ENCODE results near the gene BTBD17. TPM values are rescaled to one million over a fixed set of nuclear protein-coding genes. Genes with fewer than 3 reads are reported as not detected.

BTBD17 gene
- total RNA-seq, 2 donors from 2014 or later, result 0.22 TPM; not detected in 1

- no peaks in the 10 kb centered on the region for H3K36me3 ChIP-seq
- no peak for TF ChIP-seq CTCF (IDR thresholded peaks at IDR 0.05)
- intact Hi-C loops (cut with DNase I), result no loop called here
- no peaks in the 10 kb centered on the region for H3K9me3 ChIP-seq
- no peak overlapping the region for H3K9ac ChIP-seq (ENCODE audit: low read depth in 2 of 2, low read length in 2 of 2)
- no peaks in the 10 kb centered on the region for H3K4me1 ChIP-seq
- no peak overlapping the region for H3K27ac ChIP-seq
- no peak overlapping the region for H3K4me3 ChIP-seq
- peaks cover 21% of the 10 kb centered on the region for H3K27me3 ChIP-seq
- no peak for DNase-seq
These were observed 33.2 kb downstream of the BTBD17 start for GRCh38 chr17:74328487-74328886.

- no peaks in the 10 kb centered on the region for H3K9me3 ChIP-seq
- H3K4me3 ChIP-seq, result peak overlapping the region; percentile 27
- intact Hi-C loops (cut with DNase I), result no loop called here
- H3K27me3 ChIP-seq, result peaks cover 21% of the 10 kb centered on the region
- H3K4me1 ChIP-seq, result no peaks in the 10 kb centered on the region
- no peak for TF ChIP-seq CTCF (IDR thresholded peaks at IDR 0.05)
- no peak for DNase-seq
- H3K9ac ChIP-seq (ENCODE audit: low read depth in 2 of 2, low read length in 2 of 2), result peak overlapping the region in 1 of 2 donors; percentile 35
- H3K36me3 ChIP-seq, result no peaks in the 10 kb centered on the region
- H3K27ac ChIP-seq, result no peak overlapping the region
These were observed 35.2 kb downstream of the BTBD17 start for GRCh38 chr17:74326506-74326905.

GRCh38 chr17:74325743-74326379, 35.8 kb downstream of the BTBD17 start, which contains the start of gene KIF19:
TSS of gene KIF19 (plus strand) at chr17:74326226. CDS start at chr17:74326350, 124 bp downstream.
- Histone ChIP-seq H3K27me3 (peaks cover 21% of the 10 kb centered on the region), H3K36me3 (no peaks in the 10 kb centered on the region), H3K9me3 (no peaks in the 10 kb centered on the region), H3K27ac (no peak within 1 kb of the TSS), H3K4me1 (no peaks in the 10 kb centered on the region), H3K9ac (ENCODE audit: low read depth in 2 of 2, low read length in 2 of 2) (peak within 1 kb of the TSS in 1 of 2 donors; percentile 35), H3K4me3 (peak within 1 kb of the TSS; percentile 27)
- no peak for TF ChIP-seq CTCF (IDR thresholded peaks at IDR 0.05)
- intact Hi-C loops (cut with DNase I), result no loop called here
- DNase-seq, result peak; percentile 36

- intact Hi-C loops (cut with DNase I), result no loop called here
- Histone ChIP-seq H3K27ac (no peak overlapping the region), H3K4me3 (peak overlapping the region; percentile 27), H3K9ac (ENCODE audit: low read depth in 2 of 2, low read length in 2 of 2) (peak overlapping the region in 1 of 2 donors; percentile 16), H3K27me3 (peaks cover 21% of the 10 kb centered on the region), H3K9me3 (no peaks in the 10 kb centered on the region), H3K36me3 (no peaks in the 10 kb centered on the region), H3K4me1 (no peaks in the 10 kb centered on the region)
- no peak for DNase-seq
- no peak for TF ChIP-seq CTCF (IDR thresholded peaks at IDR 0.05)
These were observed 36.3 kb downstream of the BTBD17 start for GRCh38 chr17:74325376-74325742.

- Histone ChIP-seq H3K36me3 (no peaks in the 10 kb centered on the region), H3K4me1 (no peaks in the 10 kb centered on the region), H3K9me3 (no peaks in the 10 kb centered on the region), H3K27me3 (peaks cover 21% of the 10 kb centered on the region), H3K27ac (no peak overlapping the region), H3K9ac (ENCODE audit: low read depth in 2 of 2, low read length in 2 of 2) (no peak overlapping the region), H3K4me3 (no peak overlapping the region)
- no peak for DNase-seq
- no peak for TF ChIP-seq CTCF (IDR thresholded peaks at IDR 0.05)
- intact Hi-C loops (cut with DNase I), result no loop called here
These were observed 37.1 kb downstream of the BTBD17 start for GRCh38 chr17:74324521-74324920.

All from colonic mucosa (tissue), 4 donors.